A549 (cell line): ENCODE results near the gene MERTK.

Experiments used
- CTCF ChIP-seq: fragments of >200 bp; sonication (Bioruptor Twin); formaldehyde crosslinking; IDR thresholded peaks from 3 replicates; pipeline ENCODE4 v1.5.1; 2016
- USF2 ChIP-seq: fragments of 450-650 bp; IDR thresholded peaks from 2 replicates; pipeline ENCODE4 v1.6.1; 2014; ENCODE audit warnings: antibody characterized with exemption

GRCh38 chr2:111946294-111947114 lies 48.1 kb downstream of the MERTK start:
- TF ChIP-seq CTCF (no peak), USF2 (no peak)
